Spleen (tissue), 7 donors: ENCODE measurements around the gene ITGB5.

Experiments used
- POLR2A ChIP-seq, 3 donors: fragments of 450-650 bp; IDR thresholded peaks; one replicate each; pipeline ENCODE4 v1.5.1; 2017; ENCODE audit warnings: antibody characterized with exemption in 3 of 3, mild to moderate bottlenecking in 1 of 3
- TF ChIP-seq, protein P1 (sequence below), 11 experiments: fragments of 200-600 bp in 7 of 11; fragments of 450-650 bp in 4 of 11; sonication (generic) in 4 of 11; IDR thresholded peaks in 8 of 11; conservative IDR thresholded peaks in 3 of 11; 1 replicate in 7 of 11; 2 replicates in 4 of 11; pipeline versions ENCODE4 v1.4.0 to v1.8.0; 2016 to 2021; ENCODE audit warnings: antibody characterized with exemption in 11 of 11, inconsistent platforms in 4 of 11, mild to moderate bottlenecking in 1 of 11
- donor health status: DM: no; HTN: no; CAD: no; lungs with moderate emphysema.
- donor health status: DM: no; HTN: no; CAD: no.
- donor health status: DM: no; HTN: no; CAD: no.

GRCh38 chr3:124836448-124836847 lies 50.7 kb downstream of the ITGB5 start:
- TF ChIP-seq, protein P1, sequence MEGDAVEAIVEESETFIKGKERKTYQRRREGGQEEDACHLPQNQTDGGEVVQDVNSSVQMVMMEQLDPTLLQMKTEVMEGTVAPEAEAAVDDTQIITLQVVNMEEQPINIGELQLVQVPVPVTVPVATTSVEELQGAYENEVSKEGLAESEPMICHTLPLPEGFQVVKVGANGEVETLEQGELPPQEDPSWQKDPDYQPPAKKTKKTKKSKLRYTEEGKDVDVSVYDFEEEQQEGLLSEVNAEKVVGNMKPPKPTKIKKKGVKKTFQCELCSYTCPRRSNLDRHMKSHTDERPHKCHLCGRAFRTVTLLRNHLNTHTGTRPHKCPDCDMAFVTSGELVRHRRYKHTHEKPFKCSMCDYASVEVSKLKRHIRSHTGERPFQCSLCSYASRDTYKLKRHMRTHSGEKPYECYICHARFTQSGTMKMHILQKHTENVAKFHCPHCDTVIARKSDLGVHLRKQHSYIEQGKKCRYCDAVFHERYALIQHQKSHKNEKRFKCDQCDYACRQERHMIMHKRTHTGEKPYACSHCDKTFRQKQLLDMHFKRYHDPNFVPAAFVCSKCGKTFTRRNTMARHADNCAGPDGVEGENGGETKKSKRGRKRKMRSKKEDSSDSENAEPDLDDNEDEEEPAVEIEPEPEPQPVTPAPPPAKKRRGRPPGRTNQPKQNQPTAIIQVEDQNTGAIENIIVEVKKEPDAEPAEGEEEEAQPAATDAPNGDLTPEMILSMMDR (IDR thresholded peaks at IDR 0.05 in 8 of 11, conservative IDR thresholded peaks at IDR 0.05 in 3 of 11): no peak
- no peak for TF ChIP-seq POLR2A (IDR thresholded peaks at IDR 0.05)
